HUES6 (cell line): ENCODE results near the gene KDM2B.

ENCODE experiments used
- H3K27ac ChIP-seq: 2 replicates; pipeline ENCODE4 v1.7.0; 2013; ENCODE audit warnings: low read depth, mild to moderate bottlenecking, low read length, inconsistent platforms
- H3K27me3 ChIP-seq: 2 replicates; pipeline ENCODE4 v1.6.1; 2013; ENCODE audit warnings: low read length; ENCODE audit not compliant: control insufficient read depth, insufficient read depth
- H3K36me3 ChIP-seq: 2 replicates; pipeline ENCODE4 v1.6.1; 2013; ENCODE audit warnings: low read length; ENCODE audit not compliant: control insufficient read depth, insufficient read depth
- H3K4me1 ChIP-seq: 2 replicates; pipeline ENCODE4 v1.6.1; 2013; ENCODE audit warnings: low read length; ENCODE audit not compliant: control insufficient read depth, insufficient read depth
- H3K4me3 ChIP-seq: 2 replicates; pipeline ENCODE4 v1.5.1; 2013; ENCODE audit warnings: low read depth, low read length
- H3K9ac ChIP-seq: one replicate; pipeline ENCODE4 v1.6.1; 2013; ENCODE audit warnings: mild to moderate bottlenecking, low read length
- H3K9me3 ChIP-seq: 2 replicates; pipeline ENCODE4 v1.6.1; 2013; ENCODE audit warnings: low read depth, low read length; ENCODE audit not compliant: control insufficient read depth, insufficient read depth

Gene KDM2B

GRCh38 chr12:121441555-121441954, 139.3 kb downstream of the KDM2B start:
- Histone ChIP-seq H3K9ac (no peak overlapping the region), H3K4me3 (no peak overlapping the region), H3K36me3 (peaks cover 81% of the 10 kb centered on the region), H3K4me1 (no peaks in the 10 kb centered on the region), H3K27me3 (no peaks in the 10 kb centered on the region), H3K27ac (no peak overlapping the region), H3K9me3 (peaks cover 5% of the 10 kb centered on the region; the same call in 1 of the 2 replicates)

- Histone ChIP-seq H3K27me3 (no peaks in the 10 kb centered on the region), H3K27ac (no peak overlapping the region), H3K4me3 (no peak overlapping the region), H3K4me1 (no peaks in the 10 kb centered on the region), H3K9me3 (peaks cover 6% of the 10 kb centered on the region; the same call in 1 of the 2 replicates), H3K9ac (no peak overlapping the region), H3K36me3 (peaks cover 86% of the 10 kb centered on the region)
Observed at GRCh38 chr12:121440768-121441167, 140.1 kb downstream of the KDM2B start.

GRCh38 chr12:121439715-121440114, 141.1 kb downstream of the KDM2B start:
- Histone ChIP-seq H3K9me3 (peaks cover 6% of the 10 kb centered on the region; the same call in 1 of the 2 replicates), H3K9ac (no peak overlapping the region), H3K36me3 (peaks cover 85% of the 10 kb centered on the region), H3K27ac (no peak overlapping the region), H3K27me3 (no peaks in the 10 kb centered on the region), H3K4me1 (no peaks in the 10 kb centered on the region), H3K4me3 (no peak overlapping the region)

GRCh38 chr12:121438905-121439304, 141.9 kb downstream of the KDM2B start:
- peaks cover 81% of the 10 kb centered on the region for H3K36me3 ChIP-seq
- no peaks in the 10 kb centered on the region for H3K4me1 ChIP-seq
- no peaks in the 10 kb centered on the region for H3K27me3 ChIP-seq
- H3K9me3 ChIP-seq, result peaks cover 6% of the 10 kb centered on the region; the same call in 1 of the 2 replicates
- no peak overlapping the region for H3K9ac ChIP-seq
- H3K27ac ChIP-seq, result no peak overlapping the region
- no peak overlapping the region for H3K4me3 ChIP-seq

- peaks cover 87% of the 10 kb centered on the region for H3K36me3 ChIP-seq
- H3K27ac ChIP-seq, result no peak overlapping the region
- no peaks in the 10 kb centered on the region for H3K27me3 ChIP-seq
- H3K4me3 ChIP-seq, result no peak overlapping the region
- no peaks in the 10 kb centered on the region for H3K4me1 ChIP-seq
- no peak overlapping the region for H3K9ac ChIP-seq
- peaks cover 6% of the 10 kb centered on the region; the same call in 1 of the 2 replicates for H3K9me3 ChIP-seq
Observed at GRCh38 chr12:121436706-121437105, 144.1 kb downstream of the KDM2B start.

DNA sequence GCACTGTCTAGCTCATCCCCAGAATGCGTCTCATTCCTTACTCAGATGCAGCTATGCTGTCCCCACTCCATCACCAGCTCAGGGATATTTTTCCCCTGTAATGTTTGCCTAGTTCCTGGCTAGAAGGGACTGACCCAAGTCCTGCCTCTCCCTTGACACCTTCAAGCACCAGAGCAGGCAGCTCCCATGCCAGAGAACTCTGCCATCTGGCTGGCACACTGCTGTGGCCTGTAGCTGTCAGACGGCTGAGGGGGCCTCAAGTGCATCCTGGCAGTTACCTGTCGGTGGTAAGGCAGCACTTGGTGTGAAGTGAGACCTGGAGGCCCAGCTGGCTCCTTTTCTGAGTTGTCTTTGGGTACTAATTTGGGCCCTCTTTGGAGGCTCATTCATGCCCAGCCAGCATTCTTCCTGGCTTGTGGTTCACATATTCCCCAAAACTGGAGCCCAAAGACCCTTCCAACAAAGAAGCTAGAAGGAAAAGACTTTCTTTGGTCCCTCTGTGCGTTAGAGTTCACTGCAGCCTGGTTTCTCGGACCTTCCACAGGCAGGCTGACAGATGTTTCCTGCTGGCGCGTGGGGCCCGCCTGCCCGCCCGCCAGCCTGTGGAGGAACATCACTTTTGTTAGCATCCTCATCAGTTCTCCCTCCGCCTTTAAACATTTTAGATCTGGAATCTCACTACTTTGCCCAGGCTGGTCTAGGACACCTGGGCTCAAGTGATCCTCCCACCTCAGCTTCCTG, 147.9 kb downstream of the KDM2B start:
- peaks cover 88% of the 10 kb centered on the region for H3K36me3 ChIP-seq
- no peak overlapping the region for H3K4me3 ChIP-seq
- H3K9ac ChIP-seq, result no peak overlapping the region
- H3K27ac ChIP-seq, result no peak overlapping the region
- H3K27me3 ChIP-seq, result no peaks in the 10 kb centered on the region
- no peaks in the 10 kb centered on the region for H3K4me1 ChIP-seq
- peaks cover 6% of the 10 kb centered on the region; the same call in 1 of the 2 replicates for H3K9me3 ChIP-seq

- Histone ChIP-seq H3K4me1 (no peaks in the 10 kb centered on the region), H3K9ac (no peak overlapping the region), H3K27me3 (no peaks in the 10 kb centered on the region), H3K4me3 (no peak overlapping the region), H3K27ac (no peak overlapping the region), H3K36me3 (peaks cover 92% of the 10 kb centered on the region), H3K9me3 (no peaks in the 10 kb centered on the region)
Observed at GRCh38 chr12:121430833-121431415, 149.9 kb downstream of the KDM2B start.

DNA sequence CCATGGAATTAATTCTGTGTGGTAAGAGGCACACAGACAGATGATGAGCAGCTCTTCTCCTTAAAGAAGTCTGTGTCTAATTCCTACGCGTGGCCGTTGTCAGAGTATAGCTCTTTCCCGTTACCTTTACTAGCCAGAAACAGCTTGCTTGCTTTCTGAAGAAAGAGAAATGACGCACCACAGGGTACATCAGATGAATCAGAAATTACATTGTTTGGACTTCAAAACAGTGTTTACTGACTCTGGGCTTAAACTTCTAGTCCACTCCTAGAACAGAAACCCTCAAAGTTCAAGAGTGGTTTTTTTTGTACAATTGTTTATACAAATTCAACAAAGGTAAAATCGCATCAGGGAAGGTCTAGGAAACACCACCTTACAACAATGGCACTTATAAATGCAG, 151.9 kb downstream of the KDM2B start:
- H3K27ac ChIP-seq, result no peak overlapping the region
- no peak overlapping the region for H3K9ac ChIP-seq
- H3K36me3 ChIP-seq, result peaks cover 98% of the 10 kb centered on the region
- H3K27me3 ChIP-seq, result no peaks in the 10 kb centered on the region
- no peaks in the 10 kb centered on the region for H3K9me3 ChIP-seq
- H3K4me1 ChIP-seq, result no peaks in the 10 kb centered on the region
- no peak overlapping the region for H3K4me3 ChIP-seq

DNA sequence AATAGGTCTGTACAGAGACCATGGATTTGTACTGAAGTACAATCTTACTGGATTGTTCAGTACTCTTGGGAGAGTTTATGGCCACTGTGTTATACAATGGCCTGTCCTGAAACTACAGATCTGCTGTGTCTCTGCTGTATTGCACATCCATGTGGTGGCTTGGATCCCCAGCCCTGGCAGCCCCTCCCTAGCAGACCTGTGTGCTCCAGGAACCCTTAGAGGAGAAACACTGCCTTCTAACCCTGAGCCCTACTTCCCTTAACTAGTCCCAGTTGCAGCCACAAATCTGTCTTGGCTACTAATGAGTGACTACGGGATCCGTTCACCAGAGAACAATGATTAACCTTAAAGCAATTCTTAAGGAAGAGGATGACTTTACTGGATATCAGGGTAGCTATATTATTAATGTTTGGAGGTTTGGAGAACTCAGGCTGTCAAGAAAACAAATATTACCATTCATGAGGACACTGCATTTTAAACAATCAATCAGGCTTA, 153.2 kb downstream of the KDM2B start:
- peaks cover 98% of the 10 kb centered on the region for H3K36me3 ChIP-seq
- H3K27ac ChIP-seq, result no peak overlapping the region
- H3K4me3 ChIP-seq, result no peak overlapping the region
- no peak overlapping the region for H3K9ac ChIP-seq
- no peaks in the 10 kb centered on the region for H3K9me3 ChIP-seq
- H3K27me3 ChIP-seq, result no peaks in the 10 kb centered on the region
- H3K4me1 ChIP-seq, result no peaks in the 10 kb centered on the region

DNA sequence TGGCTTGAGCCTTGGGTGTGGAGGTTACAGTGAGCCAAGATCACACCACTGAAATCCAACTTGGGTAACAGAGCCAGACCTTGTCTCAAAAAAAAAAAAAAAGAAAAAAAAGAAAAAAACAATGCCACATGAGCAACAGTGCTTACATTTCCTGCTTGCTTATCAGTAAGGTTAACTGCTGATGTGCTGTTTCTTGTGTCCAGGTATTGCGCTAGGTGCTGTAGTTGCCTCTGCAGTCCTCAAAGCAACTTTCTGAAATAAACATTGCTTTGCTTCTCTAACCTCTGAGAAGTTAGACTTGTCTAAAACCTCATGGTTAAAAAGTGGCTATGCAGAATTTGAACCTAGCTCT, 156.2 kb downstream of the KDM2B start:
- no peak overlapping the region for H3K4me3 ChIP-seq
- H3K36me3 ChIP-seq, result peaks cover 98% of the 10 kb centered on the region
- H3K27ac ChIP-seq, result no peak overlapping the region

More for the DNA sequence above, 156.2 kb downstream of the KDM2B start:
- Histone ChIP-seq H3K4me1 (no peaks in the 10 kb centered on the region), H3K27me3 (no peaks in the 10 kb centered on the region), H3K9me3 (no peaks in the 10 kb centered on the region), H3K9ac (no peak overlapping the region)
